ENCODE results near the gene INPP4A.

GRCh38 chr2:98487806-98488189 is 43.1 kb downstream of the INPP4A start:
- TF ChIP-seq EZH2 (IDR thresholded peaks at IDR 0.05) = no peak
- TF ChIP-seq POLR2AphosphoS5 (IDR thresholded peaks at IDR 0.05; ENCODE audit: borderline replicate concordance, low read depth, low read length) = no peak
